GM12873 (cell line): ENCODE data around the gene ZNF24.
A peak's percentile ranks its signal among the peaks of the same experiment; 100 is the strongest.

Source experiments
- CTCF ChIP-seq: IDR thresholded peaks from 2 replicates; pipeline ENCODE4 v1.5.1; 2012; ENCODE audit warnings: low read depth, mild to moderate bottlenecking, moderate library complexity, low read length, control low read depth; ENCODE audit not compliant: insufficient read depth; ENCODE audit errors: missing control alignments

Gene ZNF24

GRCh38 chr18:35343936-35344735 is at the start of gene ZNF24:
Gene ZNF24, minus strand, starts transcription at chr18:35344420. Its CDS starts 3,770 bp downstream, at chr18:35340650.
- TF ChIP-seq CTCF = no peak

GRCh38 chr18:35393716-35394115 is 49.5 kb upstream of the ZNF24 start:
- TF ChIP-seq CTCF = no peak

GRCh38 chr18:35392375-35392774 is 48.2 kb upstream of the ZNF24 start:
- no peak for TF ChIP-seq CTCF

GRCh38 chr18:35390951-35391700 is 46.9 kb upstream of the ZNF24 start:
- no peak for TF ChIP-seq CTCF

GRCh38 chr18:35389095-35389618 is 44.9 kb upstream of the ZNF24 start:
- TF ChIP-seq CTCF = no peak

- peak; percentile 22 for TF ChIP-seq CTCF
Observed at GRCh38 chr18:35387152-35387571, 42.9 kb upstream of the ZNF24 start.

GRCh38 chr18:35386600-35387100 is 42.4 kb upstream of the ZNF24 start:
- TF ChIP-seq CTCF = peak; percentile 91
